ENCODE data around the gene LRRC2. TPM values are rescaled to one million over a fixed set of nuclear protein-coding genes. Genes with fewer than 3 reads are reported as not detected.

The LRRC2 gene
- total RNA-seq, 4 donors from 2014 or later = 0.59 to 1.5 (median 0.60) TPM; not detected in 1

GRCh38 chr3:46485779-46486175, 80.3 kb downstream of the LRRC2 start:
- WGBS, 2 donors = 85 to 88% methylated on average over 4 of the region's 4 CpGs
- peaks cover 0 to 6% (median 5%) of the 10 kb centered on the region in 4 donors for H3K4me1 ChIP-seq
- H3K27ac ChIP-seq = no peak overlapping the region
- H3K36me3 ChIP-seq = no peaks in the 10 kb centered on the region
- H3K4me3 ChIP-seq = no peak overlapping the region
- no peaks in the 10 kb centered on the region for H3K9me3 ChIP-seq
- peaks cover 0 to 4% of the 10 kb centered on the region in 2 donors for H3K27me3 ChIP-seq
- DNase-seq (ENCODE audit: low spot score in 2 of 2) = no peak
- TF ChIP-seq CTCF (IDR thresholded peaks at IDR 0.05) (no peak), POLR2A (IDR thresholded peaks at IDR 0.05) (no peak), EP300 (IDR thresholded peaks at IDR 0.05) (no peak)

DNA sequence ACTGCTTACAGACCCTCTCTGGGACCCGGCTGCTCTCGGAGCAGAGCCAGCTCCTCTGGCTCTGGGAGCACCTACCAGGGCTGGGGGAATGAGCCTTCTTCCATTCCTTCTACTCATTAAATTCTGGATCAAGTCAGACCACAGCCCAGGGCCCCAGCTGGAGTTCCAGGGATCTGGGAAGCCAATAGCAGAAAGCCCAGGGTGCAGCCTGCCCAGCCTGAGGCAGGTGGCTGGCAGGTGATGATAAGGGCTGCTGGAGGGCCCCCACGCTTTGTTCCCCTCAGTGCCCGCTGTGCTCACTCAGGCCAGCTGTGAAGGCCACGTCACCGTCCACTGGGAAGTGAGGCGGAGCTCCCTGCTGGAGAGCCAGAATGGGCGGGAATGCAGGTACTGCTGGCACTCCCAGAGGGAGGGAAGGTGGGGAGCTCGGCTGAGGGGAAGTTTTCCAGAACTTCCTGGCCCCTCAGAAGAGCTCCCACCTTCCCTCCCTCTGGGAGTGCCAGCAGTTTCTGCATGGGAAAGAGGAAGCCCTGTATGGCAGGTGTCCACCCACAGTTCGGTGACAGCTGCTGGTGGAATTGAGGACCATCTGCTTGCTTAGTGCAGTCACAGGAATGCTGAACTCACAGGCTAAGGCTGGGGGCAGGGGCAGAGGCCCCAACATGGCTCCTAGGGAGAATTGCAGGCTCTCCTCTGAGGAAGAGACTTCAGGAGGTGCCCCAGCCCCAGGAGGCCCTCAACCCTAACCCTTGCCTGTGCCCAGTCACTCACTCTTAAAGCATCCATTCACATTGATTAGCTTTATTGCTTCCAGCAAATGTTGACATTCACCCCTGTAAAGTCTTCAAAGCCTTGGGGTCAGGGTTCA, 81.0 kb downstream of the LRRC2 start:
- Histone ChIP-seq H3K4me3 (no peak overlapping the region), H3K27me3 (peaks cover 0 to 4% of the 10 kb centered on the region in 2 donors), H3K9me3 (no peaks in the 10 kb centered on the region), H3K36me3 (no peaks in the 10 kb centered on the region), H3K4me1 (peaks cover 0 to 6% (median 5%) of the 10 kb centered on the region in 4 donors), H3K27ac (no peak overlapping the region)
- TF ChIP-seq POLR2A (IDR thresholded peaks at IDR 0.05) (no peak), CTCF (IDR thresholded peaks at IDR 0.05) (no peak), EP300 (IDR thresholded peaks at IDR 0.05) (no peak)
- DNase-seq (ENCODE audit: low spot score in 2 of 2) = no peak
- WGBS, 2 donors = 57 to 72% methylated on average over 8 to 10 of the region's 10 CpGs

GRCh38 chr3:46484388-46484787, 81.7 kb downstream of the LRRC2 start:
- Histone ChIP-seq H3K9me3 (no peaks in the 10 kb centered on the region), H3K27me3 (peaks cover 0 to 4% of the 10 kb centered on the region in 2 donors), H3K27ac (no peak overlapping the region), H3K4me3 (no peak overlapping the region), H3K4me1 (peaks cover 0 to 6% (median 5%) of the 10 kb centered on the region in 4 donors), H3K36me3 (no peaks in the 10 kb centered on the region)
- DNase-seq (ENCODE audit: low spot score in 2 of 2) = no peak
- no peak for TF ChIP-seq POLR2A (IDR thresholded peaks at IDR 0.05)
- TF ChIP-seq CTCF (IDR thresholded peaks at IDR 0.05) = no peak
- no peak for TF ChIP-seq EP300 (IDR thresholded peaks at IDR 0.05)
- 91 to 100% methylated on average over 1 of the region's 1 CpG for WGBS, 2 donors

DNA sequence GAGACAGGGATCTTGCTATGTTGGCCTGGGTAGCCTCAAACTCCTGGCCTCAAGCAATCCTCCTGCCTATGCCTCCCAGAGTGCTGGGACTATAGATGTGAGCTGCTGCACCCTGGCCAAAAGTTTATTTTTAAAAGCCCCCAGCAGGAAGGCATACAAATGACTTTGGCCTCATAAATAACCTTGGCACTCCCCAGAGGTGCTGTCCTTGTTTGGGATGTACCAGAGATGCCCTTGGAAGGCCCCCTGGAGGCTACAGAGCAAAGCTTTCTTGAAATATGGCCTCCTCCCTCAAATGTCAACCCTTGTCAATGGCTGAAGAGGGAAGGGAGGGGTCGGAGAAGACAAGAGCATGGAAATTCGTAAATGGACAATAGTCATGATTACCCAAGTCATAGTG, 82.3 kb downstream of the LRRC2 start:
- DNase-seq (ENCODE audit: low spot score in 2 of 2) = no peak
- TF ChIP-seq EP300 (IDR thresholded peaks at IDR 0.05) = no peak
- TF ChIP-seq CTCF (IDR thresholded peaks at IDR 0.05) = no peak
- no peak for TF ChIP-seq POLR2A (IDR thresholded peaks at IDR 0.05)
- H3K27ac ChIP-seq = no peak overlapping the region
- H3K4me1 ChIP-seq = peaks cover 0 to 3% (median 1%) of the 10 kb centered on the region in 4 donors
- H3K36me3 ChIP-seq = no peaks in the 10 kb centered on the region
- H3K4me3 ChIP-seq = no peak overlapping the region
- WGBS, 2 donors = 88 to 89% methylated on average over 2 of the region's 2 CpGs
- no peaks in the 10 kb centered on the region for H3K9me3 ChIP-seq
- H3K27me3 ChIP-seq = peaks cover 0 to 4% of the 10 kb centered on the region in 2 donors

DNA sequence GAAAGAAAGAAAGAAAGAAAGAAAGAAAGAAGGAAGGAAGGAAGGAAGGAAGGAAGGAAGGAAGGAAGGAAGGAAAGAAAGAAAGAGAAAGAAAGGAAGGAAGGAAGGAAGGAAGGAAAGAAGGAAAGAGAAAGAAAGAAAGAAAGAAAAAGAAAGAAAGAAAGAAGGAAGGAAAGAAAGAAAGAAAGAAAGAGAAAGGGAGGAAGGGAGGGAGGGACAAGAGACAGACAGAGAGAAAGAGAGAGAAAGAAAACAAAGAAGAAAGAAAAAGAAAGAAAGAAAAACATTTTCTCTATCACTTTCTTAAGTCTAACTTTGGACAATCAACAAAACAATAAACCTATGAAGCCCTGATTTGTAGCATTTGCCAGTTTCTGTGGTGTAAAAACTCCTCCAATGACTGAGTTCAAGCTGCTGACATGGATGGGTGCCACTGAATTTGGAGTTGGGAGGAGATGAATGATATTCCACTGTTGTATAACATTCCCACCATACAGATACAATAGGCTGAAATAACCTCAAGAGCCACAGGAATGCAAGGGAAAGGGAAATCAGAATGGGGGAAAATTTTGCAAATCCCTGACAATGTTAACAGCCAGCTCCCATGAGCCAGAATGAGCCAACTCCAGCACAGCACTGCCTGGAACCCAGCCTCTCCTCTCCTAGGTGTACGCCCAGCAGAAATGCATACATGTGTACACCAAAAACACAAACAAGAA, 83.3 kb downstream of the LRRC2 start:
- 71 to 89% methylated on average over 1 of the region's 1 CpG for WGBS, 2 donors
- Histone ChIP-seq H3K9me3 (no peaks in the 10 kb centered on the region), H3K4me3 (no peak overlapping the region), H3K36me3 (no peaks in the 10 kb centered on the region), H3K27ac (no peak overlapping the region), H3K27me3 (peaks cover 0 to 2% of the 10 kb centered on the region in 2 donors), H3K4me1 (no peaks in the 10 kb centered on the region)
- DNase-seq (ENCODE audit: low spot score in 2 of 2) = no peak
- TF ChIP-seq CTCF (IDR thresholded peaks at IDR 0.05) = no peak

Measured in tibial nerve (tissue), 4 donors.